Activated CD8-positive, alpha-beta memory T cell treated with anti-CD3 and anti-CD28 coated beads, Interleukin-2, amount 10 ng/mL, durations not matched to agents 7 days and 5 days (primary cell): ENCODE results near the gene TMEM205. TPM values are rescaled to one million over a fixed set of nuclear protein-coding genes. Genes with fewer than 3 reads are reported as not detected.
A peak's percentile ranks its signal among the peaks of the same experiment; 100 is the strongest.
"Not testable (repeated sequence)": the region's sequence is repeated elsewhere in the genome, so short reads cannot be mapped to it uniquely, and the experiment has no call there.

Experiments
- ATAC-seq: fragments of 150-1000 bp; cut with Tn5 transposase; one replicate; pipeline ENCODE4 v1.10.0; 2021; ENCODE audit warnings: moderate library complexity
- CTCF ChIA-PET: fragments of 350-600 bp; sonication (Branson Sonifier 250); formaldehyde crosslinking; loops from one replicate; lab custom pipeline; 2021; ENCODE audit warnings: antibody characterized with exemption; lab: Charles Lee
- DNase-seq: peaks from one replicate; pipeline ENCODE4 v3.0.0-alpha.2; 2020
- H3K27ac Mint-ChIP-seq: one replicate; pipeline ENCODE4 v1.8.0; 2021; ENCODE audit warnings: mild to moderate bottlenecking, mixed read lengths
- H3K27me3 Mint-ChIP-seq: one replicate; pipeline ENCODE4 v1.8.0; 2021; ENCODE audit warnings: mixed read lengths
- H3K36me3 Mint-ChIP-seq: one replicate; pipeline ENCODE4 v1.8.0; 2021; ENCODE audit warnings: mild to moderate bottlenecking, mixed read lengths
- H3K4me1 Mint-ChIP-seq: one replicate; pipeline ENCODE4 v1.8.0; 2021; ENCODE audit warnings: mixed read lengths
- H3K4me3 Mint-ChIP-seq: one replicate; pipeline ENCODE4 v1.8.0; 2021; ENCODE audit warnings: mild to moderate bottlenecking, moderate library complexity, mixed read lengths
- H3K9me3 Mint-ChIP-seq: one replicate; pipeline ENCODE4 v1.8.0; 2022; ENCODE audit warnings: low read depth, mixed read lengths
- total RNA-seq, 2 experiments: library from RNA; stranded (reverse); gene quantifications; one replicate each; pipeline ENCODE4 v1.2.3, GENCODE V29; 2021

TMEM205 gene
- total RNA-seq, 2 experiments from 2014 or later = 25.1 to 28.1 TPM

GRCh38 chr19:11345122-11345803 lies 805 bp downstream of the TMEM205 start:
- Mint-ChIP-seq H3K27me3 (no peaks in the 10 kb centered on the region), H3K27ac (peak overlapping the region; percentile 95), H3K4me3 (peak overlapping the region; percentile 92), H3K9me3 (peaks cover 5% of the 10 kb centered on the region), H3K36me3 (peaks cover 3% of the 10 kb centered on the region), H3K4me1 (peaks cover 21% of the 10 kb centered on the region)
- ATAC-seq (no peak), DNase-seq (no peak)
- CTCF ChIA-PET = interaction anchor here (1.1 to 2.3 kb wide), 6 partner anchors 24 to 219 kb away, joined by 3 to 9 read pairs (median 4); partner anchors contain the start of gene SWSAP1

GRCh38 chr19:11342429-11342828 lies 3.6 kb downstream of the TMEM205 start:
- Mint-ChIP-seq H3K4me1 (peaks cover 36% of the 10 kb centered on the region), H3K9me3 (no peaks in the 10 kb centered on the region), H3K36me3 (no peaks in the 10 kb centered on the region), H3K27ac (no peak overlapping the region), H3K27me3 (no peaks in the 10 kb centered on the region), H3K4me3 (no peak overlapping the region)
- CTCF ChIA-PET = no interaction called here
- ATAC-seq = no peak
- DNase-seq = no peak

GRCh38 chr19:11340099-11340467 lies 6.0 kb downstream of the TMEM205 start:
- H3K27ac Mint-ChIP-seq, H3K9me3 Mint-ChIP-seq, DNase-seq, ATAC-seq, H3K27me3 Mint-ChIP-seq: not testable (repeated sequence)
- CTCF ChIA-PET = interaction anchor here (0.7 to 2.5 kb wide), 7 partner anchors 9 to 59 kb away, joined by 3 to 11 read pairs (median 3); partner anchors contain the start of gene SWSAP1
- peaks cover 25% of the 10 kb centered on the region for H3K4me1 Mint-ChIP-seq
- peak overlapping the region; percentile 72 for H3K4me3 Mint-ChIP-seq
- peaks cover 12% of the 10 kb centered on the region for H3K36me3 Mint-ChIP-seq

GRCh38 chr19:11339254-11340098 lies 6.6 kb downstream of the TMEM205 start, which contains the start of gene RAB3D:
Gene RAB3D (minus strand): TSS chr19:11339657. CDS start chr19:11337399, 2,258 bp downstream.
- peaks cover 24% of the 10 kb centered on the region for H3K4me1 Mint-ChIP-seq
- CTCF ChIA-PET = interaction anchor here (0.7 to 2.5 kb wide), 7 partner anchors 8 to 59 kb away, joined by 3 to 11 read pairs (median 3); partner anchors contain the start of gene SWSAP1
- peaks cover 14% of the 10 kb centered on the region for H3K36me3 Mint-ChIP-seq
- ATAC-seq (peak; percentile 95), DNase-seq (peak; percentile 89)
- no peak within 1 kb of the TSS for H3K27ac Mint-ChIP-seq
- H3K9me3 Mint-ChIP-seq = no peaks in the 10 kb centered on the region
- H3K4me3 Mint-ChIP-seq = peak within 1 kb of the TSS; percentile 72
- no peaks in the 10 kb centered on the region for H3K27me3 Mint-ChIP-seq

GRCh38 chr19:11338569-11339253 lies 7.4 kb downstream of the TMEM205 start:
- Mint-ChIP-seq H3K27me3 (no peaks in the 10 kb centered on the region), H3K9me3 (no peaks in the 10 kb centered on the region)
- CTCF ChIA-PET = interaction anchor here (1.1 to 2.5 kb wide), 3 partner anchors 36 to 42 kb away, joined by 3 to 11 read pairs (median 3); partner anchors contain the start of gene SWSAP1

GRCh38 chr19:11338121-11338520 lies 7.9 kb downstream of the TMEM205 start:
- no peaks in the 10 kb centered on the region for H3K27me3 Mint-ChIP-seq
- no peak for DNase-seq
- H3K4me1 Mint-ChIP-seq = peaks cover 21% of the 10 kb centered on the region
- no peak overlapping the region for H3K27ac Mint-ChIP-seq
- no peaks in the 10 kb centered on the region for H3K9me3 Mint-ChIP-seq
- CTCF ChIA-PET = interaction anchor here (2.5 kb wide), 1 partner anchor 43 kb away, joined by 11 read pairs; no protein-coding TSS in a partner anchor
- peaks cover 14% of the 10 kb centered on the region for H3K36me3 Mint-ChIP-seq
- ATAC-seq = no peak
- H3K4me3 Mint-ChIP-seq = no peak overlapping the region

More at GRCh38 chr19:11338569-11339253, 7.4 kb downstream of the TMEM205 start:
- H3K4me3 Mint-ChIP-seq = peak overlapping the region; percentile 72
- no peak for ATAC-seq
- peaks cover 21% of the 10 kb centered on the region for H3K4me1 Mint-ChIP-seq
- H3K27ac Mint-ChIP-seq = no peak overlapping the region
- no peak for DNase-seq
- H3K36me3 Mint-ChIP-seq = peaks cover 14% of the 10 kb centered on the region

- ATAC-seq = peak; percentile 31
These were observed 9.0 kb downstream of the TMEM205 start for GRCh38 chr19:11337080-11337479.

GRCh38 chr19:11335449-11336146 lies 10.5 kb downstream of the TMEM205 start:
- Mint-ChIP-seq H3K9me3 (no peaks in the 10 kb centered on the region), H3K4me1 (peaks cover 21% of the 10 kb centered on the region), H3K27ac (no peak overlapping the region), H3K36me3 (peaks cover 16% of the 10 kb centered on the region), H3K27me3 (no peaks in the 10 kb centered on the region), H3K4me3 (no peak overlapping the region)
- ATAC-seq (no peak), DNase-seq (no peak)
- CTCF ChIA-PET = no interaction called here

More at GRCh38 chr19:11337080-11337479, 9.0 kb downstream of the TMEM205 start:
- Mint-ChIP-seq H3K4me1 (peaks cover 21% of the 10 kb centered on the region), H3K4me3 (no peak overlapping the region), H3K27ac (no peak overlapping the region), H3K9me3 (no peaks in the 10 kb centered on the region), H3K36me3 (peaks cover 16% of the 10 kb centered on the region), H3K27me3 (no peaks in the 10 kb centered on the region)
- DNase-seq = peak; percentile 54
- CTCF ChIA-PET = interaction anchor here (0.7 to 1.1 kb wide), 2 partner anchors 9 to 76 kb away, joined by 3 read pairs; partner anchors contain the start of genes CCDC159 and TMEM205

GRCh38 chr19:11333838-11334237 lies 12.2 kb downstream of the TMEM205 start:
- not testable (repeated sequence) for H3K27me3 Mint-ChIP-seq, H3K9me3 Mint-ChIP-seq, DNase-seq, ATAC-seq, H3K4me3 Mint-ChIP-seq
- Mint-ChIP-seq H3K27ac (peak overlapping the region; percentile 15), H3K36me3 (peaks cover 16% of the 10 kb centered on the region), H3K4me1 (peaks cover 14% of the 10 kb centered on the region)
- CTCF ChIA-PET = interaction anchor here (1.0 kb wide), 1 partner anchor 48 kb away, joined by 4 read pairs; no protein-coding TSS in a partner anchor

- H3K27me3 Mint-ChIP-seq = no peaks in the 10 kb centered on the region
- CTCF ChIA-PET = interaction anchor here (0.7 to 1.2 kb wide), 3 partner anchors 39 to 202 kb away, joined by 3 to 4 read pairs (median 4); no protein-coding TSS in a partner anchor
- no peak for ATAC-seq
- peaks cover 16% of the 10 kb centered on the region for H3K36me3 Mint-ChIP-seq
- H3K9me3 Mint-ChIP-seq = no peaks in the 10 kb centered on the region
- H3K27ac Mint-ChIP-seq = no peak overlapping the region
- H3K4me3 Mint-ChIP-seq = no peak overlapping the region
- peaks cover 10% of the 10 kb centered on the region for H3K4me1 Mint-ChIP-seq
- DNase-seq = no peak
These were observed 13.2 kb downstream of the TMEM205 start for GRCh38 chr19:11332822-11333221.

GRCh38 chr19:11331502-11331901 lies 14.6 kb downstream of the TMEM205 start:
- ATAC-seq (no peak), DNase-seq (no peak)
- Mint-ChIP-seq H3K36me3 (peaks cover 13% of the 10 kb centered on the region), H3K27me3 (no peaks in the 10 kb centered on the region), H3K27ac (no peak overlapping the region), H3K4me3 (no peak overlapping the region), H3K4me1 (no peaks in the 10 kb centered on the region), H3K9me3 (no peaks in the 10 kb centered on the region)
- CTCF ChIA-PET = interaction anchor here (1.2 to 1.4 kb wide), 2 partner anchors 8 to 9 kb away, joined by 3 to 5 read pairs; partner anchors contain the start of gene RAB3D

GRCh38 chr19:11330127-11330526 lies 15.9 kb downstream of the TMEM205 start:
- Mint-ChIP-seq H3K4me3 (no peak overlapping the region), H3K9me3 (no peaks in the 10 kb centered on the region), H3K36me3 (peaks cover 4% of the 10 kb centered on the region), H3K27me3 (no peaks in the 10 kb centered on the region), H3K4me1 (no peaks in the 10 kb centered on the region), H3K27ac (no peak overlapping the region)
- no peak for DNase-seq
- ATAC-seq = no peak
- CTCF ChIA-PET = interaction anchor here (1.2 kb wide), 1 partner anchor 51 kb away, joined by 3 read pairs; no protein-coding TSS in a partner anchor
